Measurements from ENCODE around the gene ATP5PD.

GRCh38 chr17:75088465-75089417 lies 42.0 kb upstream of the ATP5PD start:
- TF ChIP-seq POLR2A (IDR thresholded peaks at IDR 0.05) (no peak), CTCF (IDR thresholded peaks at IDR 0.05) (no peak), EP300 (IDR thresholded peaks at IDR 0.05) (no peak)

Data from sigmoid colon (tissue), 4 donors.